Suprapubic skin (tissue), 4 donors: Measurements from ENCODE around the gene RPS24.
"Not testable (repeated sequence)": the region's sequence is repeated elsewhere in the genome, so short reads cannot be mapped to it uniquely, and the experiment has no call there.

ENCODE experiments used
- CTCF ChIP-seq, 2 donors: fragments of 200-600 bp in 1 of 2; fragments of 450-650 bp in 1 of 2; sonication (generic) in 1 of 2; IDR thresholded peaks; one replicate each; pipeline ENCODE4 v1.5.1; 2016 to 2019; ENCODE audit warnings: antibody characterized with exemption in 2 of 2, mild to moderate bottlenecking in 1 of 2, moderate library complexity in 1 of 2
- POLR2A ChIP-seq, 2 donors: fragments of 450-650 bp; IDR thresholded peaks; one replicate each; pipeline ENCODE4 v1.6.1; 2017; ENCODE audit warnings: antibody characterized with exemption in 2 of 2, mild to moderate bottlenecking in 2 of 2, moderate library complexity in 2 of 2
- POLR2AphosphoS5 ChIP-seq, 3 donors: sonication (generic); formaldehyde crosslinking; IDR thresholded peaks; one replicate each; pipeline ENCODE4 v1.6.1; 2017; ENCODE audit warnings: antibody characterized with exemption in 3 of 3

GRCh38 chr10:78064919-78065318 is 31.3 kb downstream of the RPS24 start:
- not testable (repeated sequence) for TF ChIP-seq CTCF, POLR2AphosphoS5, POLR2A (IDR thresholded peaks at IDR 0.05)
